Lung microvascular endothelial cell (primary cell): ENCODE data around the gene SPRYD4. TPM values are rescaled to one million over a fixed set of nuclear protein-coding genes. Genes with fewer than 3 reads are reported as not detected.
"Not testable (repeated sequence)": the region's sequence is repeated elsewhere in the genome, so short reads cannot be mapped to it uniquely, and the experiment has no call there.

Source experiments
- DNase-seq, 2 donors: peaks; one replicate each; pipeline versions ENCODE4 v3.0.0 to v3.0.0-alpha.2; 2010; ENCODE audit warnings: low read depth in 2 of 2
- total RNA-seq: library from RNA; depleted of rRNA; stranded (reverse); fragments of >200 nt; gene quantifications from 2 replicates; pipeline ENCODE4 v1.2.1, GENCODE V29; 2014

SPRYD4 gene
- total RNA-seq, 1 donor from 2014 or later: 1.8 TPM

DNA sequence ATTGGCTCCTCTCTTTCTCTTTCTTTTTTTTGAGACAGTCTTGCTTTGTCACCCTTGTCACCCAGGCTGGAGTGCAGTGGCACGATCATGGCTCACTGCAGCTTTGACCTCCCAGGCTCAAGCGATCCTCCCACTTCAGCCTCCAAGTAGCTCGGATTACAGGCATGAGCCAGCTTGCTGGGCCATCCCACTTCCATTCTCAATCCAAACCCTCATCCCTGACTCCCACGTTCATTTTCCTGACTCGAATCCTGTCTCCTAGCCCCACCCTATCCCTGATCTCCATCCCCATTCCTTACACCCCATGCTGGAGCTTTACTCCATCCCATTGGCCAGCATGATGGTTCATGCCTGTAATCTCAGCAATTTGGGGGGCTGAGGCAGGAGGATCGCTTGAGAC, 7.8 kb downstream of the SPRYD4 start:
- DNase-seq: no peak

DNA sequence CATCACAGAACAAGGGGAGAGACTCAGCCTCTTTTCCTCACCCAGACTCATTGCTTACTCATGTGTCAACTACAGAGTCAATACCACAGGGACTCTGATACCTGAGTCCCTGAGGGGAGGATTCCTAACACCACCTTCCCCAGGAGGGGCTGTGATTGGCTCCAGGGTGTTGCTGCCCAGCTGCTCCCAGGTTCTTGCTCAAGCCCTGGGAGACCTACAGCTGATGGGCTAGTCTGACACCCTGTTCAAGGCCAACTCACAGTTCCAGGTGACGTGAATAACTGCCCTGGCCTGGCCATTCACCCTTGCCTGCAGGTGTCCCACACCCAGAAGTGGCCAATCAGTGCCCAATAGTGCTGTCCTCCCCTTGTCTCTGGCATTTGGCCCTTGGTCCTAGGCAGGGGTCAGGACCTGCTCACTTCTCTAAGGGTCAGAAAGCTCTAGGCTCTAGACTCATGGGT, 8.6 kb downstream of the SPRYD4 start:
- DNase-seq: no peak

DNA sequence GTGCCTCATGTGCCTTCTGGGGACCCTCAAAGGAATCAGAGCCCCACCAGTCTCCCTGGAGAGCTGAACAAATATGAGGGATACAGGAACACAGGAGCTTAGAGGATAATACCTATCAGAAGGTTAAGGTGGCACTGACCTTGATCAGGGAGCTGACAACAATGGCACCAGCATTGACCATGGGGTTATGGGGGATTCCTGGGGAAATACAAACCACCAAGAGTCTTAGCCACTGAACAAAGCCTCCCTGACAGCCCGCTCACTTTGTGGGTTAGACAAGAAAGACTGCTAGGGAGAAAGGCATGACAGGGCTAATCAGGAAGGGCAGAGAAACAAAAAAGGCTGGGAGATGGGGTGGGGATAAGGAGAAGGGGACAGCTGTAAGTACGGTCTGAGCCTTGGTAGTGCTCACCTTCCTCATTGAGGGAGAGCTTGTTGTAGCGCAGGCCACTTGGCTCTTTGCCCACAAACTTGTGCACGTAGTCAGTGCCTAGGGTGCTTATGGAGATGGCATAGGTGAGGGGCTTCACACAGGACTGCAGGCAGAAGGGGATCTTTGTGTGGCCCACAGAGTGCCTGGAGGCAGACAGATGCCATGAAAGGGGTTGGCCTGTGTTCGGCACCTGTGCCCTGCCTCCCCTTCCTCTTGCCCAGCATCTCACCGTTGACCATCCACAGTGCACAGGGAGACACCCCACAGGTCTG, 9.3 kb downstream of the SPRYD4 start:
- no peak for DNase-seq

DNA sequence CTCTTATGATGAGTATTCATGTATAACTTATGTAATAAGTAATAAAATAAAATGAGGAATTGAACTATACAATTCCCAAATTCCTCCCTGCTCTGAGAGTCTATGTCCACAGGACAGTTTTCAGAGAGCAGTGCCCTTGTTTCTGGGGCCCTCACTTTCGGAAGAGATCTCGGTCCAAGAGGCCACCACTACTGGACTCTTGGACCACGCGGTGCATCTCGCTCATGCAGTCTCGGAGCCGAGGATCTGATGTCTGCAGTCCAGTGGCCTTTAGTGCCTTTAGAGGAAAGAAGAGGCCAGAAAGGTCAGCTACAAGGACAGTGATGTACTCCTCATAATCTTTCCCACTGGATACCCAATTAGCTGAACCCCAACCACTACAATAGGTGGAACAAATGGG, 11.2 kb downstream of the SPRYD4 start:
- no peak for DNase-seq

DNA sequence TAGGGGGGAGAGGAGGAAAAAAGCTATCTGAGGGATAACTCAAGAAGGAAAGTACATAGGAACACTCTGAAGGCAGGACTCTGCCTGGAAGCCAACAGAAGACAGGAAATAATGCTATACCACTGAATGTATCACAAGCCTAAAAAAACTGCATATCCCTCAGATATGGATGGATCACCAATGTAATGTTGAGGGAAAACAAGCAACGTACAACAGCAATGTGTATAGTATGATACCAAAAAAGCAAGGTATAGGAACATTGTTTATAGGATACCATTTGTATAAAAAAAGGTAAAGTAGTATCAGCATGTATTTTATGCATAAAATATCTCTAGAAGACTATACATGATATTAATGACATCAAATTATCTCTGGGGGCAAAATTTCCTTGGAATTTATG, 16.2 kb downstream of the SPRYD4 start:
- no peak for DNase-seq

DNA sequence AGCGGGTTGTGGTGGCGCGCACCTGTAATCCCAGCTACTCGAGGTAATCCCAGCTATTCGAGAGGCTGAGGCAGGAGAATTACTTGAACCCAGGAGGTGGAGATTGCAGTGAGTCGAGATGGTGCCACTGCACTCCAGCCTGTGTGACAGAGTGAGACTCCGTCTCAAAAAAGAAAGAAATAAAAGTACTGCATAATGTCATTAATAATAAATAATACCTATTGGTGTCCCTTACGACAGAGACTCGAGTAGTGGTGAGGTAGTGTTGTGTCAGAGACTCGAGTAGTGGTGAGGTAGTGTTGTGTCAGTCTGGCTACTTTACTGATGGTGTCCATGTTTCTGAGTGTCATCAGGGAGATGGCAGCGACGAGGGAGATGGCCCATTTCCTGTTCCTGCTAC, 18.3 kb downstream of the SPRYD4 start:
- DNase-seq: no peak

DNA sequence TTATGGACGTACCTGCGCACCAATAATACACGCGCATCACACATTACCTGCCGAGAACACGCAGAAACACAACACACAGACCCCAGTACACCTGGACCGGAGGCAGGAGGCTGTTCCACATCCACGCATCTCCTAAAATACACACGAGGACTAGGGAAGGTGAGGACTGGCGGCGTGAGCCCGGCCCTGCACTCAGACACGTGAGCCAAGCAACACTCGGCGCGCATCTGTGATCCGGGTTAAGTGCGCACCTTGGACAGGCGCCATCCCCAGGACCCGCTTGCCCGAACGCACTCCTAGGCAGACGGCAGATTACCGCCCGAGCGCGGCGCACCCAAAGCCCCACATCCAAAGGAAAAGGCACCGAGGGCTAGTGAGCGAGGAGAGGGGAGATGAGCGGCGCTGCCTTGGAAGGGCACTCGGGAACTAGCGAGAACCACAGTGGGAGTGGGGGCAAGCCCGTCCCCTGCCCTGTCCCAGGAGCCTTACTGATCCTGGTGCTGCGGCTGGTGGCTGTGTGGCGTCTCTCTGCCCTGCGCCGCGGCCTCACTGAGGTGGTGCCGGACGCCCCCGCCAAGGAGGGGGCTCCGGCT, 19.2 kb downstream of the SPRYD4 start:
- peak; percentile 8 to 17 for DNase-seq

DNA sequence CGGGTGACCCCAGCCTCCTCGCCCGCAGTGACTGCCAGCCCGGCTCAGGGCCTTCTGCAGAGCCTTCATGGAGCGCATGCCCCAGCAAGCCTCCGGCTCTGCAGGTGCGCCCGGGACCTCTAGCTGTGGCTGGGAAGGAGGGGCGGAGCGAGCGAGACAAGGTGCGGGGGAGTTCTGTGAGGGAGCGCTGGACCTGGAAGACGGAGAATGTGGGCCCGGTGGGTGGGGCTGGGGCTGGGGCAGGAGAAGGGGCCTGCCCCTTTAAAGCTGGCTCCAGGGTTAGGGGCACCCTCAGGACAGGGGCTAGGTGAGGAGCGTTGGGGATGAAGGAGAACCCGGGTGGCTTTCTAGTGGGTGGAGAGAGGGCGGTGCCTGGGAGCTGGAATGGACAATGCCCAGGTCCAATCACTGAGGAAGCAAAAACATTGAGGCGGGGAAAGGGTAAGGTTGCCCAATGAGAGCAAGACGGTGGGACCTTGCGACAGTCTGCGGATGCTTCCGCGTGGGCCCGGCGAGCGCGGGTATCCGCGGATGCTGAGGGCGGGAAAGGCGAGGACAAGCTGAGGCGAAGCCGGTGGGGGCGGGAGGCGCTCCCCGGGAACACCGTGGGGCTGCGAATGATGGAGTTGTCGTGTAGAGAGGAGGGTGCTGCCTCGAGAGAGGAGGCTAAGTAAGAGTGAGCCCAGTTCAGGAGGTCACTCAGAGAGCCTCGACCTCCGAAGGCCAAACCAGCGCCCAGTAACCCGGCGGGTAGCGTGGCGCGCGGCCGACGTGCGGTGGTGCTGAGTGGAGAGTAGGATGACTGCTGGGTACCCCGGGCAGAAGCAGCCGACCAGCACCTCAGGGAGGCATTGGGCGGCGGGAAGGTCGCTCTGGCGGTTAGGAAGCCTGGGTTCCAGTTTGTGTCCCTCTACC, 19.9 kb downstream of the SPRYD4 start, which contains the start of gene GLS2:
Gene GLS2, minus strand, starts transcription at position 121 of the 915 bp plus-strand sequence. Its CDS starts 43 bp downstream, at position 78.
- peak; percentile 74 to 76 for DNase-seq

DNA sequence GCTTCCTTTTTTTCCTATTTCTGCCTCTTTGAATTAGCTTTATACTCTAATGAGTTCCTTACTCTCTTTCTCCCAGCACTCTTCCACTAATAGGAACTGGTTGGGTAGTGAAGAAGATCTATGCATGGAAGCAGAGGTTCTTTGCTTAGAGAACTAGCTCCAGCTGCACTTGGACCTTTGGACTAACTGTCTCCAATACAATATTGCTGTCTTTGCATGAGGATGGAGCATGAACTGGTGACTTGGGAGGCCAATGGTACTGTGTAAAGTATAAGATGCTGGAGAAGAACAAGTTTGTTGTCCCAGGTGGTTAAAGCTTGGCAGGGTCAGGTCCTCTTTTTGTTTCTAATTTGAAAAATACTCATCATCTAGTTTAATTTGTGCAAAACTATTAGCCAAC, 22.0 kb downstream of the SPRYD4 start:
- DNase-seq: no peak

DNA sequence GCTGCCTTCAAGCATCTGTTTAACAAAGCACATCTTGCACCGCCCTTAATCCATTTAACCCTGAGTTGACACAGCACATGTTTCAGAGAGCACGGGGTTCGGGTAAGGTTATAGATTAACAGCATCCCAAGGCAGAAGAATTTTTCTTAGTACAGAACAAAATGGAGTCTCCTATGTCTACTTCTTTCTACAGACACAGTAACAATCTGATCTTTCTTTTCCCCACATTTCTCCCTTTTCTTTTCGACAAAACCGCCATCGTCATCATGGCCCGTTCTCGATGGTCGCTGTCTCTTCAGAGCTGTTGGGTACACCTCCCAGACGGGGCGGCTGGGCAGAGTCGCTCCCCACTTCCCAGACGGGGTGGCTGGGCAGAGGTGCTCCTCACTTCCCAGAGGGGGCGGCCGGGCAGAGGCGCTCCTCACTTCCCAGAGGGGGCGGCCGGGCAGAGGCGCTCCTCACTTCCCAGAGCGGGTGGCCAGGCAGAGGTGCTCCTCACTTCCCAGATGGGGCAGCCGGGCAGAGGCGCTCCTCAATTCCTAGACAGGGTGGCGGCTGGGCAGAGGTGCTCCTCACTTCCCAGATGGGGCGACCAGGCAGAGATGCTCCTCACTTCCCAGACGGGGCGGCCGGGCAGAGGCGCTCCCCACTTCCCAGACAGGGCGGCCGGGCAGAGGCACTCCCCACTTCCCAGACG, 25.2 kb downstream of the SPRYD4 start:
- not testable (repeated sequence) for DNase-seq

DNA sequence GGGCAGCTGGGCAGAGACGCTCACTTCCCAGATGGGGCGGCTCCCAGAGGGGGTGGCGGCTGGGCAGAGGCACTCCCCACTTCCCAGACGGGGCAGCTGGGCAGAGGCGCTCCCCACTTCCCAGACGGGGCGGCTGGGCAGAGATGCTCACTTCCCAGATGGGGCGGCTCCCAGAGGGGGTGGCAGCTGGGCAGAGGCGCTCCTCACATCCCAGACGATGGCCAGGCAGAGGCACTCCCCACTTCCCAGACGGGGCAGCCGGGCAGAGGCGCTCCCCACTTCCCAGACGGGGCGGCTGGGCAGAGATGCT, 25.7 kb downstream of the SPRYD4 start:
- not testable (repeated sequence) for DNase-seq

DNA sequence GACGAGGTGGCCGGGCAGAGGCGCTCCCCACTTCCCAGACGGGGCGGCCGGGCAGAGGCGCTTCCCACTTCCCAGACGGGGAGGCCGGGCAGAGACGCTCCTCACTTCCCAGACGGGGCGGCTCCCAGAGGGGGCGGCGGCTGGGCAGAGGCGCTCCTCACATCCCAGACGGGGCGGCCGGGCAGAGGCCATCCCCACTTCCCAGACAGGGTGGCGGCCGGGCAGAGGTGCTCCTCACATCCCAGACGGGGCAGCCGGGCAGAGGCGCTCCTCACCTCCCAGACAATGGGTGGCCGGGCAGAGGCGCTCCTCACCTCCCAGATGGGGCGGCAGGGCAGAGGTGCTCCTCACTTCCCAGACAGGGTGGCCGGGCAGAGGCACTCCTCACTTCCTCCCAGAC, 26.1 kb downstream of the SPRYD4 start:
- DNase-seq: not testable (repeated sequence)

DNA sequence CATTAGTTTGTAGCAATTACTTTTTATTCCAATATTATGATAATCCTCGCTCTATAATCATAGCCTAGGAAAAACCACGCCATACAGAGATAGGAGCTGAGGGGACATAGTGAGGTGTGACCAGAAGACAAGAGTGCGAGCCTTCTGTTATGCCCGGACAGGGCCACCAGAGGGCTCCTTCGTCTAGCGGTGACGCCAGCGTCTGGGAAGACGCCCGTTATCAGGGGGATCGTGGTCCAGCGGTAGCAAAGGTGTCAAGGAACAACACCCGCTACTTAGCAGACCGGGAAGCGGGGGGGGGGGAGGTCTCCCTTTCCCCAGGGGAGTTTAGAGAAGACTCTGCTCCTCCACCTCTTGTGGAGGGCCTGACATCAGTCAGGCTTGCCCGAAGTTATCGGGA, 28.3 kb downstream of the SPRYD4 start:
- DNase-seq: peak in 1 of 2 donors; percentile 52

DNA sequence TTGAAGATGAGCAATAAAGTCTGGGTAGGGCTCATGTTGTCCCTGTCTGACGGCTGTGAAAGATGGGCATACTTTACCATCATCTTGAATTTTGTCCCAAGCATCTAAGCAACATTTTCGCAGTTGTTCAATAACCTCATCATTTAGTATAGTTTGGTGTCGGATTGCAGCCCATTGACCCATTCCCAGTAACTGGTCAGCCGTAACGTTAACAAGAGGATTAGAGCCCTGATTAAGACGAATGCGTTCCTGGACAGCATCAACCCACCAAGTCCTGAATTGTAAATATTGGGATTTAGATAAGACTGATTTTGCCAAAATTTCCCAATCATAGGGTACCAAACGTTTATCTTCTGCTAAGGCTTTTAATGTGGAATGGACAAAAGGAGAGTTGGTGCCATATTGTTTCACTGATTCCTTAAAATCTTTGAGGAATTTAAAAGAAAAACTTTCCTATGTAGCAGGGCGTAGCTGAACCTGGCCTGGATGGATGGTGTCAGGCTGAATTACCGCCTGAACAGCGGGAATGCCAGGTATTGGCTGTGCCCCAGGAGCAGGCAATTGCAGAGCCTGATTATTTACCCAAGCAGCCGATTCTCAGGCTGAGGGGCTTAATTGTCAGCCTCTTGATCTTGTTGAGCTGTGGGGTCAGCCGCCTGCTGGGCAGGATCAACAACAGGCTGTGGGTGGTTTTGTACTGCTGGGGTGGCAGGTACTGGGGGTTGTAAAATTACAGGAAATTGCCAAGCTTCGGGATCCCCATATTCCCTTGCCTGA, 29.9 kb downstream of the SPRYD4 start:
- DNase-seq: not testable (repeated sequence)

DNA sequence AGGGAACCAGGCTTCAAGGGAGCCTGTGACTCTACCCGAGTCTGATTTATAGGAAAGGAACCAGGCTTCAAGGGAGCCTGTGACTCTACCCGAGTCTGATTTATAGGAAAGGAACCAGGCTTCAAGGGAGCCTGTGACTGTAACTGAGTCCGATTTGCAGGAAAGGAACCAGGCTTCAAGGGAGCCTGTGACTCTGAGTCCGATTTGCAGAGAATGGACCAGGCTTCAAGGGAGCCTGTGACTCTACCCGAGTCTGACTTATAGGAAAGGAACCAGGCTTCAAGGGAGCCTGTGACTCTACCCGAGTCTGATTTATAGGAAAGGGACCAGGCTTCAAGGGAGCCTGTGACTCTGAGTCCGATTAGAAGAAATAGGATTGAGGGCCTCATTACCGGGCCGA, 31.1 kb downstream of the SPRYD4 start:
- DNase-seq: not testable (repeated sequence)

DNA sequence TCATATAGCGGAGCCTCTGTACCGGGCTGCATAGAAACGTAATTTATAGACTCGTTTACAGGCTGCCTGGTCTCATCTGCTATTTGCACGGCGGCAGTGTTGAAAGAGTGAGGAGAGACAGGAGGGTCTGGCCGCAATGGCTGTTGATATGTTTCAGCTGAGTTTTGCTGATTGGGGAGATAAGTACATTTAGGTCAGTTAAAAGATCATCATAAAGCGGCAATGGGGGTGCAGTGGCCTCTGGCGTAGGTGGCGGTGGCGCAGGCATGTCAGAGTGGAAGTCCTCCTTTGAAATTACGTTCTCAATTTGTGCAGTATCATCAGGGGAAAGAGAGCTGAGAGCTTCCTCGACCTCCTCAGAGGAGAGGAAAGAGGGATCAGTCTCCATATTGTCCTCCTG, 31.5 kb downstream of the SPRYD4 start:
- not testable (repeated sequence) for DNase-seq

DNA sequence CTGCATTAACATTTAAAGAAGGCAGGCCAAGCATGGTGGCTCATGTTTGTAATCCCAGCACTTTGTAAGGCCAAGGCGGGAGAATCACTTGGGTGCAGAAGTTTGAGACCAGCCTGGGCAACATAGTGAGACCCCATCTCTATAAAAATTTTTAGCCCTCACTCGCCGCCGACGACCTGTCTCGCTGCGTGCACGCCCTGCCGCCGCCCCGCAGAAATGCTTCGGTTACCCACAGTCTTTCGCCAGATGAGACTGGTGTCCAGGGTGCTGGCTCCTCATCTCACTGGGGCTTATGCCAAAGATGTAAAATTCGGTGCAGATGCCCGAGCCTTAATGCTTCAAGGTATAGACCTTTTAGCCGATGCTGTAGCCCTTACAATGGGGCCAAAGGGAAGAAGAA, 42.4 kb downstream of the SPRYD4 start:
- DNase-seq: no peak

DNA sequence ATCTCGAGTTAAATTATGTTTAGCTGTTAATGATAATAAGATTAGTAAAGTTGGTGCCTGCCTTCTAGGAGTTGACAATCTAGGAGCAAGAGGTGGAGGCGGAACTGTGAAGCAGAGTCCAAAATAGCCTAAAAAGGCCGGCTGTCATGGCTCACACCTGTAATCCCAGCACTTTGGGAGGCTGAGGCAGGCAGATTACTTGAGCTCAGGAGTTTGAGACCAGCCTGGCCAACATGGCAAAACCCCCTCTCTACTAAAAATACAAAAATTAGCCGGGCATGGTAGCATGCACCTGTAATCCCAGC, 45.6 kb downstream of the SPRYD4 start:
- DNase-seq: not testable (repeated sequence)

DNA sequence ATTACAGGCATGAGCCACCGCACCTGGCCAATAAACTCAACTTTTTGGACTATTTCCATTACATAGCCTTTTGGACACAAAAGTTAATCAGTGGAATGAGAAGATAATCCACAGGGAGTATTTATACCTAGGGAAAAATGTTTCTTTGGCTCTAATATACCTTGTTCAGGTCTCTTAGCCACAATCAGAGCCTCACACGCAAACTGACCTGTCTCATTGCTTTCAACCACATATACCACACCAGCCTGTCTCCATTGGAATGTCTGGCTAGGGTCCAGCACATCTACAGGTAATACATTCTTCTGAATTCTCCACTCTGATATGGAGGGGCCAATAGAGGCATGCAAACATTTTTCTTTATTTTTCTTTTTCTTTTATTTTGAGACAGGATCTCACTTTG, 49.5 kb downstream of the SPRYD4 start:
- no peak for DNase-seq

DNA sequence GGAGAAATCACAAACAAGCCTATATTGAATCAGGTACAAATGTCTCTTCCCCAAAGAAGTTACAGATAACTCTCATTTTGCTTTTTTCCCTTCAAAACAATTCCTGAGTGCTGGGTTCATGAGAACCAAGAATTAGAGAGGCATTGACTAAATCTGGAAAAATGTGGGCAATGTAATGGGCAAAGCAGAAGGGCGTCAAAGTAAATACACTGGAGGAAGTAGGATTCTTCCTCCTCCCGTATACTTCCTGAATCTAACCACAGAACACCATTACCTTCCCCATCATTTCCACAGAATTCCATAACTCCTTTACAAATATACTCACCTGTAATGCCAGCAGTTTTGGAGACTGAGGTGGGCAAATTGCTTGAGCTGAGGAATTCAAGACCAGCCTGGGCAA, 50.2 kb downstream of the SPRYD4 start:
- peak in 1 of 2 donors; percentile 56 for DNase-seq

DNA sequence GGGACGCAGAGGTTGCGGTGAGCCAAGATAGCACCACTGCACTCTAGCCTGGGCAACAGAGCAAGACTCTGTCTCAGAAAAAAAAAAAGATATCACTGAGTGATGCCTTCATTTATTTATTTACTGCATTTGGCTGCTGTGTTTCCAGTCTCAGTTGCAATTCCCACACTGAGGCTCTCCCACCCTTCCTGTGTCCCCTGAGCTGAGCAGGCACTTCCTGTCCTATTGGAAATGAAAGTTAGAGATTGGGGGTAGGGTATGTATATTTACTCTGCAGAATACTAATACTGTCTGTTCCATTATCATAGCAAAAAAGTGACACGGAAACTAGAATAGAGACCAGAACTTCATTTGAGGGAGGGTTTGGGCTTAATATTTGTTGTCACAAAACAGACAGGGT, 51.7 kb downstream of the SPRYD4 start:
- peak; percentile 82 to 83 for DNase-seq
